Mucosa of rectum (tissue), 2 donors: Measurements from ENCODE around the gene PRIM2.
"Not testable (repeated sequence)": the region's sequence is repeated elsewhere in the genome, so short reads cannot be mapped to it uniquely, and the experiment has no call there.

Experiments
- H3K27ac ChIP-seq, 2 donors: one replicate each; pipeline ENCODE4 v1.7.0; 2013; ENCODE audit warnings: inconsistent platforms in 2 of 2, low read depth in 2 of 2, low read length in 2 of 2
- H3K27me3 ChIP-seq, 2 donors: one replicate each; pipeline ENCODE4 v1.7.0; 2013; ENCODE audit warnings: low read length in 2 of 2; ENCODE audit not compliant: control insufficient read depth in 2 of 2, insufficient read depth in 2 of 2
- H3K36me3 ChIP-seq, 2 donors: one replicate each; pipeline ENCODE4 v1.7.0; 2013; ENCODE audit warnings: low read length in 2 of 2; ENCODE audit not compliant: control insufficient read depth in 2 of 2, insufficient read depth in 2 of 2
- H3K4me1 ChIP-seq, 2 donors: one replicate each; pipeline ENCODE4 v1.7.0; 2013; ENCODE audit warnings: low read length in 2 of 2, mild to moderate bottlenecking in 1 of 2; ENCODE audit not compliant: control insufficient read depth in 2 of 2, insufficient read depth in 2 of 2
- H3K4me3 ChIP-seq, 2 donors: one replicate each; pipeline ENCODE4 v1.7.0; 2013; ENCODE audit warnings: low read length in 2 of 2
- H3K9ac ChIP-seq, 2 donors: one replicate each; pipeline ENCODE4 v1.7.0; 2013; ENCODE audit warnings: low read length in 2 of 2, low read depth in 1 of 2, mild to moderate bottlenecking in 1 of 2
- H3K9me3 ChIP-seq, 2 donors: one replicate each; pipeline ENCODE4 v1.7.0; 2013; ENCODE audit warnings: low read length in 2 of 2; ENCODE audit not compliant: control insufficient read depth in 2 of 2
- donor health status: healthy.
- donor health status: Normal muscosa, but diverticular disease.

The PRIM2 gene

GRCh38 chr6:57392047-57392446 lies 74.6 kb downstream of the PRIM2 start:
- not testable (repeated sequence) for H3K36me3 ChIP-seq, H3K4me1 ChIP-seq, H3K27ac ChIP-seq, H3K4me3 ChIP-seq, H3K27me3 ChIP-seq, H3K9me3 ChIP-seq, H3K9ac ChIP-seq

- H3K9ac ChIP-seq, H3K36me3 ChIP-seq, H3K4me3 ChIP-seq, H3K27me3 ChIP-seq, H3K9me3 ChIP-seq, H3K27ac ChIP-seq, H3K4me1 ChIP-seq: not testable (repeated sequence)
Measured at GRCh38 chr6:57419341-57419740, 101.9 kb downstream of the PRIM2 start.

GRCh38 chr6:57421503-57421902 lies 104.1 kb downstream of the PRIM2 start:
- no peak overlapping the region for H3K9ac ChIP-seq
- no peaks in the 10 kb centered on the region for H3K27me3 ChIP-seq
- no peak overlapping the region for H3K4me3 ChIP-seq
- H3K36me3 ChIP-seq = no peaks in the 10 kb centered on the region
- no peaks in the 10 kb centered on the region for H3K4me1 ChIP-seq
- H3K27ac ChIP-seq = no peak overlapping the region
- no peaks in the 10 kb centered on the region for H3K9me3 ChIP-seq

- H3K36me3 ChIP-seq = no peaks in the 10 kb centered on the region
- H3K4me3 ChIP-seq = no peak overlapping the region
- H3K4me1 ChIP-seq = no peaks in the 10 kb centered on the region
- no peaks in the 10 kb centered on the region for H3K9me3 ChIP-seq
- no peak overlapping the region for H3K27ac ChIP-seq
- H3K9ac ChIP-seq = no peak overlapping the region
- H3K27me3 ChIP-seq = no peaks in the 10 kb centered on the region
Measured at GRCh38 chr6:57423468-57423867, 106.0 kb downstream of the PRIM2 start.

- not testable (repeated sequence) for H3K27ac ChIP-seq, H3K4me1 ChIP-seq
Measured at GRCh38 chr6:57431742-57432141, 114.3 kb downstream of the PRIM2 start.

GRCh38 chr6:57432157-57432556 lies 114.7 kb downstream of the PRIM2 start:
- no peak overlapping the region for H3K27ac ChIP-seq
- no peaks in the 10 kb centered on the region for H3K4me1 ChIP-seq
- no peaks in the 10 kb centered on the region for H3K9me3 ChIP-seq
- H3K27me3 ChIP-seq = no peaks in the 10 kb centered on the region
- H3K4me3 ChIP-seq = no peak overlapping the region
- no peaks in the 10 kb centered on the region for H3K36me3 ChIP-seq
- H3K9ac ChIP-seq = no peak overlapping the region

More at GRCh38 chr6:57431742-57432141, 114.3 kb downstream of the PRIM2 start:
- not testable (repeated sequence) for H3K9ac ChIP-seq, H3K4me3 ChIP-seq, H3K27me3 ChIP-seq, H3K9me3 ChIP-seq, H3K36me3 ChIP-seq

GRCh38 chr6:57432919-57433684 lies 115.7 kb downstream of the PRIM2 start:
- Histone ChIP-seq H3K9ac (no peak overlapping the region), H3K27me3 (no peaks in the 10 kb centered on the region), H3K9me3 (no peaks in the 10 kb centered on the region), H3K36me3 (no peaks in the 10 kb centered on the region), H3K4me1 (no peaks in the 10 kb centered on the region), H3K27ac (no peak overlapping the region), H3K4me3 (no peak overlapping the region)

- H3K27me3 ChIP-seq, H3K27ac ChIP-seq, H3K9ac ChIP-seq, H3K9me3 ChIP-seq, H3K4me1 ChIP-seq, H3K4me3 ChIP-seq, H3K36me3 ChIP-seq: not testable (repeated sequence)
Measured at GRCh38 chr6:57433790-57434189, 116.4 kb downstream of the PRIM2 start.

- no peaks in the 10 kb centered on the region for H3K4me1 ChIP-seq
- H3K27ac ChIP-seq = no peak overlapping the region
- no peaks in the 10 kb centered on the region for H3K36me3 ChIP-seq
- no peaks in the 10 kb centered on the region for H3K27me3 ChIP-seq
- no peaks in the 10 kb centered on the region for H3K9me3 ChIP-seq
- no peak overlapping the region for H3K4me3 ChIP-seq
- no peak overlapping the region for H3K9ac ChIP-seq
Measured at GRCh38 chr6:57434944-57435343, 117.5 kb downstream of the PRIM2 start.

GRCh38 chr6:57435475-57436160 lies 118.2 kb downstream of the PRIM2 start:
- Histone ChIP-seq H3K4me3 (no peak overlapping the region), H3K4me1 (no peaks in the 10 kb centered on the region), H3K27ac (no peak overlapping the region)

More at GRCh38 chr6:57435475-57436160, 118.2 kb downstream of the PRIM2 start:
- no peaks in the 10 kb centered on the region for H3K9me3 ChIP-seq
- H3K27me3 ChIP-seq = no peaks in the 10 kb centered on the region
- H3K9ac ChIP-seq = no peak overlapping the region
- no peaks in the 10 kb centered on the region for H3K36me3 ChIP-seq
